ENCODE data around the gene RALGPS1. TPM values are rescaled to one million over a fixed set of nuclear protein-coding genes. Genes with fewer than 3 reads are reported as not detected.

The RALGPS1 gene
- total RNA-seq, 2 experiments from 2014 or later = 4.8 to 5.1 TPM

- POLR2A ChIA-PET = no interaction called here
- H3K4me1 Mint-ChIP-seq = no peaks in the 10 kb centered on the region
- H3K27me3 Mint-ChIP-seq = no peaks in the 10 kb centered on the region
- H3K4me3 Mint-ChIP-seq = no peak overlapping the region
- ATAC-seq (ENCODE audit: low read depth) (no peak), DNase-seq (peak; percentile 15)
- H3K36me3 Mint-ChIP-seq = no peaks in the 10 kb centered on the region
- H3K9me3 Mint-ChIP-seq = no peaks in the 10 kb centered on the region
- H3K27ac Mint-ChIP-seq = no peak overlapping the region
Observed at GRCh38 chr9:127180457-127181314, 266.1 kb downstream of the RALGPS1 start.

- H3K27ac Mint-ChIP-seq = no peak overlapping the region
- no peak overlapping the region for H3K4me3 Mint-ChIP-seq
- H3K9me3 Mint-ChIP-seq = no peaks in the 10 kb centered on the region
- H3K4me1 Mint-ChIP-seq = no peaks in the 10 kb centered on the region
- no peaks in the 10 kb centered on the region for H3K27me3 Mint-ChIP-seq
- DNase-seq (peak; percentile 22), ATAC-seq (ENCODE audit: low read depth) (no peak)
- no peaks in the 10 kb centered on the region for H3K36me3 Mint-ChIP-seq
- POLR2A ChIA-PET = no interaction called here
Observed at GRCh38 chr9:127181315-127181580, 266.7 kb downstream of the RALGPS1 start.

GRCh38 chr9:127181595-127182190 lies 267.1 kb downstream of the RALGPS1 start:
- POLR2A ChIA-PET = no interaction called here
- Mint-ChIP-seq H3K9me3 (no peaks in the 10 kb centered on the region), H3K4me3 (no peak overlapping the region), H3K27me3 (no peaks in the 10 kb centered on the region), H3K36me3 (no peaks in the 10 kb centered on the region), H3K27ac (no peak overlapping the region), H3K4me1 (no peaks in the 10 kb centered on the region)
- peak; percentile 15 for DNase-seq
- no peak for ATAC-seq (ENCODE audit: low read depth)

GRCh38 chr9:127182901-127183746 lies 268.5 kb downstream of the RALGPS1 start:
- H3K27me3 Mint-ChIP-seq = no peaks in the 10 kb centered on the region
- POLR2A ChIA-PET = no interaction called here
- no peaks in the 10 kb centered on the region for H3K36me3 Mint-ChIP-seq
- H3K4me1 Mint-ChIP-seq = no peaks in the 10 kb centered on the region
- no peaks in the 10 kb centered on the region for H3K9me3 Mint-ChIP-seq
- H3K27ac Mint-ChIP-seq = no peak overlapping the region
- no peak for DNase-seq
- no peak for ATAC-seq (ENCODE audit: low read depth)
- H3K4me3 Mint-ChIP-seq = no peak overlapping the region

DNA sequence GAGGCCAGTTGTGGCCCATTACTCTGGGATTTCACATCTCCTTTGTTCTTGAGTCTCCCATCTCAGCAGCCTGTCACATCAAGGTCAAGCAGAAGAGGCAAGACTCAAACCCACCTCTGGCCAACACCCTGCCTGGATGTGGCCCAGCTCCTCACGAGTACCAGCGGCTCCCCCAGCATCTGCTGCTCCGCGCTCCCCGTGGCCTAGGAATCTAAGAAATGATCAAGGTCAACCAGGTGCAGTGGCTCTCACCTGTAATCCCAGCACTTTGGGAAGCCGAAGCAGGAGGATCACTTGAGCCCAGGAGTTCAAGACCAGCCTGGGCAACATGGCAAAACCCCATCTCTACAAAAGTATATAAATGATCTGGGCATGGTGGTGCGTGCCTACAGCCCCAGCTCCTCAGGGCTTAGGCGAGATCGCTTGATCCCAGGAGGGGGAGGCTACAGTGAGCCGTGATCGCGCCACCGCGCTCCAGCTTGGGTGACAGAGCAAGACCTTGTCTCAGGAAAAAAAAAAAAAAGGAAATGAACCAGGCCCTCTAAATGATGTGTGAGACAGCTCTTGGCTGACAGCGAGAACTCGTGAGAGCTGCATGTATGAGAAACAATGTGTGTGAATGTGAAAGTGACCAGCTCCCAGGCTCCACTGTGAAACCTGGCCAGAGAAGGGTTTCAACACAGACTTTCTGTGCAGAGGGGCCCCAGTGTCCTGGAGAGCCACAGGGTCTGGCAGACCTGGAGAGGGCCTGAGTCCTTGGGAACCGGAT lies 269.4 kb downstream of the RALGPS1 start:
- no peak for DNase-seq
- Mint-ChIP-seq H3K27me3 (no peaks in the 10 kb centered on the region), H3K4me3 (no peak overlapping the region), H3K27ac (no peak overlapping the region), H3K36me3 (no peaks in the 10 kb centered on the region), H3K4me1 (peaks cover 2% of the 10 kb centered on the region), H3K9me3 (no peaks in the 10 kb centered on the region)
- no peak for ATAC-seq (ENCODE audit: low read depth)
- POLR2A ChIA-PET = no interaction called here

DNA sequence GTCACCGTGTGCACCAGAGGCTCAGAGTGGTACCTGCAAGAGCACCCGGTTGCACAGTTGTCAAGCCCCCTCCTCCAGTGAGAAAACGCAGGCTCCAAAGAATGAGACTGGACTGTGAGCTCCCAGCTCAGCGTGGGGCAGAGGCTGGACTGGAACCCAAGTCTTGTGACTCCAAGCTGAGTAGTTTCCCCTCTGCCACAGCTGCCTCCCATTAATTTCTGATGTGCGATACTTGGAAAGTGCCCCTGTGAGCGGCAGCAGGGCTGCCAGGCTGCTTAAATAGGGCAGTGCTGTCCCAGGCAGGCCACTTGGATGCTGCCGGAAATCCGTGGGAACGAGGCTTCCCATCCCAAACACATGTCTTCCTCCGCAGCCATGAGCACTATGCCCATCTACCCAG lies 270.1 kb downstream of the RALGPS1 start:
- no peak overlapping the region for H3K27ac Mint-ChIP-seq
- peaks cover 5% of the 10 kb centered on the region for H3K4me1 Mint-ChIP-seq
- POLR2A ChIA-PET = no interaction called here
- H3K4me3 Mint-ChIP-seq = no peak overlapping the region
- no peak for DNase-seq
- H3K9me3 Mint-ChIP-seq = no peaks in the 10 kb centered on the region
- H3K36me3 Mint-ChIP-seq = no peaks in the 10 kb centered on the region
- no peaks in the 10 kb centered on the region for H3K27me3 Mint-ChIP-seq
- ATAC-seq (ENCODE audit: low read depth) = no peak

GRCh38 chr9:127185181-127185580 lies 270.6 kb downstream of the RALGPS1 start:
- Mint-ChIP-seq H3K4me1 (peaks cover 5% of the 10 kb centered on the region), H3K27me3 (no peaks in the 10 kb centered on the region), H3K9me3 (no peaks in the 10 kb centered on the region), H3K4me3 (no peak overlapping the region), H3K27ac (no peak overlapping the region), H3K36me3 (no peaks in the 10 kb centered on the region)
- ATAC-seq (ENCODE audit: low read depth) (no peak), DNase-seq (no peak)
- POLR2A ChIA-PET = no interaction called here

GRCh38 chr9:127185931-127186781 lies 271.6 kb downstream of the RALGPS1 start:
- H3K27me3 Mint-ChIP-seq = peaks cover 6% of the 10 kb centered on the region
- POLR2A ChIA-PET = no interaction called here
- no peaks in the 10 kb centered on the region for H3K36me3 Mint-ChIP-seq
- H3K9me3 Mint-ChIP-seq = no peaks in the 10 kb centered on the region
- DNase-seq (no peak), ATAC-seq (ENCODE audit: low read depth) (no peak)
- peaks cover 5% of the 10 kb centered on the region for H3K4me1 Mint-ChIP-seq
- no peak overlapping the region for H3K4me3 Mint-ChIP-seq
- H3K27ac Mint-ChIP-seq = no peak overlapping the region

GRCh38 chr9:127186806-127187205 lies 272.2 kb downstream of the RALGPS1 start:
- DNase-seq = no peak
- Mint-ChIP-seq H3K4me3 (no peak overlapping the region), H3K9me3 (no peaks in the 10 kb centered on the region), H3K27ac (no peak overlapping the region), H3K27me3 (peaks cover 8% of the 10 kb centered on the region), H3K36me3 (no peaks in the 10 kb centered on the region), H3K4me1 (peaks cover 5% of the 10 kb centered on the region)
- POLR2A ChIA-PET = no interaction called here
- no peak for ATAC-seq (ENCODE audit: low read depth)

GRCh38 chr9:127187231-127187956 lies 272.8 kb downstream of the RALGPS1 start:
- ATAC-seq (ENCODE audit: low read depth) (no peak), DNase-seq (no peak)
- POLR2A ChIA-PET = no interaction called here
- Mint-ChIP-seq H3K9me3 (no peaks in the 10 kb centered on the region), H3K36me3 (no peaks in the 10 kb centered on the region), H3K4me3 (no peak overlapping the region), H3K27ac (no peak overlapping the region), H3K27me3 (peaks cover 10% of the 10 kb centered on the region), H3K4me1 (peaks cover 5% of the 10 kb centered on the region)

DNA sequence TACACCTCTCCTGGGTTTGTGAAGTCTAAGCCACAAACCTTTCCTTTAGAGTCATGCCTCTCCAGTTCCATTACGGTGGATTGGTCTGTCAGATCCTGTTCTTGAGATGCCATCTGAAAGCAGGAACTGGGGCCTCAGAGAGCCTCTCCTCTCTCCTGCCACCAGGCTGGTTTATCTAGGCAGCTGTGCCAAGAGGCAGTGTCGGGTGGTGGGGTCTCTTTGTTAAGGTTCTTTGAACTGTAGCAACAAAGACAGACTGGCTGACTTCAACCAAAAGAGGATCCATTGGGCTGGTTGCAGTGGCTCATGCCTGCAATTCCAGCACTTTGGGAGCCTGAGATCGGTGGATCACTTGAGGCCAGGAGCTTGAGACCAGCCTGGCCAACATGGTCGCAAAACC lies 273.8 kb downstream of the RALGPS1 start:
- H3K4me3 Mint-ChIP-seq = no peak overlapping the region
- no peaks in the 10 kb centered on the region for H3K9me3 Mint-ChIP-seq
- POLR2A ChIA-PET = no interaction called here
- peaks cover 5% of the 10 kb centered on the region for H3K4me1 Mint-ChIP-seq
- DNase-seq (no peak), ATAC-seq (ENCODE audit: low read depth) (no peak)
- H3K36me3 Mint-ChIP-seq = no peaks in the 10 kb centered on the region
- peaks cover 10% of the 10 kb centered on the region for H3K27me3 Mint-ChIP-seq
- H3K27ac Mint-ChIP-seq = no peak overlapping the region

DNA sequence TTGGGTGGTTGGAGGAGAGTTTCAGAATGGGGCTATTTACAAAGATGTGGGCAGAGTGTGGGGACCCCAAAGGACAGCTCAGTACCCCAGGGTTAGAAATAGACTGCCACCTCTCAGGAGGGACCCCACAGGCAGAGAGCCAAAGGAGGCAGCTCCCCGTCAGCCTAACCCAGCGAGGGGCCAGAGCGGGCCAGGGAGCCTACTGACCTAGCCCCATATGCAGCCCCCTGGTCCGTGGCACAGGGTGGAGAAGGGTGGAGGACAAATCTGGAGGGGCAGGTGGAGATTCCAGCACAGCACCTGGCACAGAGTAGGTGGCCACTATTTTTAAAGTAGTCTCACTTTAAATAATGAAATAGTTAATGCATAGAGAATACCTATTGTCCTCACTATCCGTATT lies 275.0 kb downstream of the RALGPS1 start:
- Mint-ChIP-seq H3K4me3 (no peak overlapping the region), H3K27me3 (peaks cover 10% of the 10 kb centered on the region), H3K36me3 (no peaks in the 10 kb centered on the region), H3K9me3 (no peaks in the 10 kb centered on the region), H3K4me1 (peaks cover 5% of the 10 kb centered on the region), H3K27ac (no peak overlapping the region)
- ATAC-seq (ENCODE audit: low read depth) = no peak
- POLR2A ChIA-PET = no interaction called here
- DNase-seq = no peak

All from activated naive CD8-positive, alpha-beta T cell treated with anti-CD3 and anti-CD28 coated beads, Interleukin-2, amount 10 ng/mL, durations not matched to agents 7 days and 5 days (primary cell).